HG02623 (cell line): ENCODE data around the gene LOXL4.

Experiments used
- ATAC-seq: cut with Tn5 transposase; IDR thresholded peaks from one replicate; pipeline ENCODE4 v1.9.1; 2021; ENCODE audit warnings: moderate library complexity; ENCODE audit not compliant: unreplicated experiment

Gene LOXL4

GRCh38 chr10:98295907-98296306 lies 27.9 kb upstream of the LOXL4 start:
- no peak for ATAC-seq

GRCh38 chr10:98295401-98295811 lies 27.4 kb upstream of the LOXL4 start:
- no peak for ATAC-seq

GRCh38 chr10:98294270-98294627 lies 26.3 kb upstream of the LOXL4 start:
- no peak for ATAC-seq

- ATAC-seq, result no peak
These were observed 25.7 kb upstream of the LOXL4 start for GRCh38 chr10:98293550-98294269.

- no peak for ATAC-seq
These were observed 25.0 kb upstream of the LOXL4 start for GRCh38 chr10:98292971-98293370.

- no peak for ATAC-seq
These were observed 21.8 kb upstream of the LOXL4 start for GRCh38 chr10:98289802-98290209.

- ATAC-seq, result no peak
These were observed 19.3 kb upstream of the LOXL4 start for GRCh38 chr10:98287321-98287720.

- ATAC-seq, result no peak
These were observed 18.4 kb upstream of the LOXL4 start for GRCh38 chr10:98286419-98286818.

- no peak for ATAC-seq
These were observed 17.4 kb upstream of the LOXL4 start for GRCh38 chr10:98285416-98285815.

- ATAC-seq, result no peak
These were observed 8.3 kb upstream of the LOXL4 start for GRCh38 chr10:98276311-98276710.

GRCh38 chr10:98274562-98274961 lies 6.6 kb upstream of the LOXL4 start:
- no peak for ATAC-seq

- no peak for ATAC-seq
These were observed 5.3 kb upstream of the LOXL4 start for GRCh38 chr10:98273057-98273850.

GRCh38 chr10:98272656-98273055 lies 4.7 kb upstream of the LOXL4 start:
- ATAC-seq, result no peak

GRCh38 chr10:98272245-98272644 lies 4.3 kb upstream of the LOXL4 start:
- ATAC-seq, result no peak

- no peak for ATAC-seq
These were observed 2.8 kb upstream of the LOXL4 start for GRCh38 chr10:98270786-98271185.

GRCh38 chr10:98270073-98270740 lies 2.2 kb upstream of the LOXL4 start:
- ATAC-seq, result no peak

GRCh38 chr10:98269435-98269912 lies 1.5 kb upstream of the LOXL4 start:
- no peak for ATAC-seq

GRCh38 chr10:98268694-98269431 lies 869 bp upstream of the LOXL4 start:
- ATAC-seq, result no peak

GRCh38 chr10:98267069-98267893 lies 713 bp downstream of the LOXL4 start:
- ATAC-seq, result no peak

GRCh38 chr10:98266647-98267046 lies 1.3 kb downstream of the LOXL4 start:
- no peak for ATAC-seq
